GM18505 (cell line): Measurements from ENCODE around the gene FRG1.
"Not testable (repeated sequence)": the region's sequence is repeated elsewhere in the genome, so short reads cannot be mapped to it uniquely, and the experiment has no call there.

Experiments
- ATAC-seq: cut with Tn5 transposase; IDR thresholded peaks from one replicate; pipeline ENCODE4 v1.9.1; 2021; ENCODE audit not compliant: unreplicated experiment
- POLR2A ChIP-seq: IDR thresholded peaks from 4 replicates; pipeline ENCODE4 v1.6.1; 2011; ENCODE audit warnings: borderline replicate concordance; ENCODE audit not compliant: insufficient read depth, insufficient read length; ENCODE audit errors: extremely low read depth

FRG1 gene

GRCh38 chr4:189940178-189941004 is at the start of gene FRG1:
Gene FRG1 (plus strand): TSS chr4:189940872. CDS start chr4:189941010, 138 bp downstream.
- ATAC-seq = peak; percentile 100

GRCh38 chr4:189897667-189898066 is 43.0 kb upstream of the FRG1 start:
- no peak for ATAC-seq
- TF ChIP-seq POLR2A = no peak

More at GRCh38 chr4:189940178-189941004, at the start of gene FRG1:
- peak; percentile 80 for TF ChIP-seq POLR2A

- not testable (repeated sequence) for ATAC-seq
Measured at GRCh38 chr4:189899481-189900015, 41.1 kb upstream of the FRG1 start.

- ATAC-seq = peak; percentile 83
Measured at GRCh38 chr4:189904420-189905027, 36.1 kb upstream of the FRG1 start.

GRCh38 chr4:189912170-189912569 is 28.5 kb upstream of the FRG1 start:
- ATAC-seq = no peak
- no peak for TF ChIP-seq POLR2A

GRCh38 chr4:189917161-189917891 is 23.3 kb upstream of the FRG1 start:
- no peak for ATAC-seq
- no peak for TF ChIP-seq POLR2A

- TF ChIP-seq POLR2A = no peak
- ATAC-seq = no peak
Measured at GRCh38 chr4:189921058-189921457, 19.6 kb upstream of the FRG1 start.

GRCh38 chr4:189926742-189927141 is 13.9 kb upstream of the FRG1 start:
- not testable (repeated sequence) for ATAC-seq

- ATAC-seq = no peak
- TF ChIP-seq POLR2A = no peak
Measured at GRCh38 chr4:189941005-189941450, 356 bp downstream of the FRG1 start.

- not testable (repeated sequence) for ATAC-seq
Measured at GRCh38 chr4:189942412-189942811, 1.7 kb downstream of the FRG1 start.

- not testable (repeated sequence) for ATAC-seq
Measured at GRCh38 chr4:189944077-189944476, 3.4 kb downstream of the FRG1 start.

GRCh38 chr4:189946906-189947305 is 6.2 kb downstream of the FRG1 start:
- ATAC-seq = not testable (repeated sequence)

GRCh38 chr4:189948486-189948885 is 7.8 kb downstream of the FRG1 start:
- ATAC-seq = not testable (repeated sequence)

GRCh38 chr4:189969291-189969690 is 28.6 kb downstream of the FRG1 start:
- ATAC-seq = not testable (repeated sequence)
